ENCODE measurements around the gene DOC2A.
"Not testable (repeated sequence)": the region's sequence is repeated elsewhere in the genome, so short reads cannot be mapped to it uniquely, and the experiment has no call there.

DOC2A gene

GRCh38 chr16:29972992-29973383 lies 37.8 kb downstream of the DOC2A start:
- no peak for DNase-seq (ENCODE audit: low spot score)

DNA sequence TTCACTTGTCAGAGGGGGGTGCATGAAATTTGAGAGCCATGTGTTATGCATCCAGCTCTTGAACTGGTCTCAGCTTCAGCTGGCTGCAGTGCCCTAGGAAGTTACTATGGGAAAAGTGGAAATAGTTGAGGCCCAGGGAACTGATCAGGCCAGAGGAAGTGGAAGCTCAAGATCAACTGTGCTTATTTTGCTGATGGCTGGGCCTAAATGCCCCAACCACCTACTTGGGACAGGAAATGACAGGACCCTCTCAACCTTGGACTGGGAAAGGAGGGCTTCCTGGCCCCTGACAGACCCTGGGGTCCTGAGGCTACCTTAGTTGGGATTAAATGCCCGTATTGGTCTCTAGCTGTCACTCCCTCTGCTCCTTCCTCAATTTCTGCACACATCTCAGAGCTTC lies 38.3 kb downstream of the DOC2A start:
- DNase-seq (ENCODE audit: low spot score), result no peak

DNA sequence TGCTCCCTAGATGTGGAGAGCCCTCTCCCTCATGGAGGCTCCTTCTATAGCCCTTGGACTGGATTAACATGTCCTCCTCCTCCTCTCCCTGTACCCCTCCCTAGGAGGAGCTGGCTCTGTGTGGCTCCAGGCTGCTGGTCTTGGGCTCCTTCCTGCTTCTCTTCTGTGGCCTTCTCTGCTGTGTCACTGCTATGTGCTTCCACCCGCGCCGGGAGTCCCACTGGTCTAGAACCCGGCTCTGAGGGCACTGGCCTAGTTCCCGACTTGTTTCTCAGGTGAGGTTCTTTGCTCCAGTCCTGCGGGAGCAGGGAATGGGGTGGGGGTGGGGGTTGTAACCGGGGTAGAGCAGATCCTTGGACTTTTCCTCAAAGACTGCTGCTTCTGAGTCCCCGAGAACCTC lies 39.5 kb downstream of the DOC2A start:
- DNase-seq (ENCODE audit: low spot score), result no peak

DNA sequence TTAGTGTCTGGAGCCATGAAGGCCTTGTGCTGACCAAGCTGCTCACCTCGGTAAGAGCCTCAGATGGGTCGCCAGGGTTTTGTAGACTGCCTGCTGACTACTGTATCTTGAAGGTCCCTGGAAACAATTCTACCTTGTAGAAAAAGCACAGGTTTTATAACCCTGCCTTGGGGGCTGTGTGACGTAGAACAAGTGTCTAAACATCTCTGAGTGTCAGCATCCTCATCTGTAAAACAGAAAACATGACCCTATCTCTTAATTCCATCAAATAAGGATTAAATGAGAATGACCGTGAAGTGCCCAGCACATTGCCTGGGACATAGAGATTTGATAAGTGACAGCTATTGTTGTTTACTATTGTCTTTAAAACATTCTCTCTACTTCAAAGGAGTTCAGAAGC lies 42.6 kb downstream of the DOC2A start:
- DNase-seq (ENCODE audit: low spot score), result no peak

DNA sequence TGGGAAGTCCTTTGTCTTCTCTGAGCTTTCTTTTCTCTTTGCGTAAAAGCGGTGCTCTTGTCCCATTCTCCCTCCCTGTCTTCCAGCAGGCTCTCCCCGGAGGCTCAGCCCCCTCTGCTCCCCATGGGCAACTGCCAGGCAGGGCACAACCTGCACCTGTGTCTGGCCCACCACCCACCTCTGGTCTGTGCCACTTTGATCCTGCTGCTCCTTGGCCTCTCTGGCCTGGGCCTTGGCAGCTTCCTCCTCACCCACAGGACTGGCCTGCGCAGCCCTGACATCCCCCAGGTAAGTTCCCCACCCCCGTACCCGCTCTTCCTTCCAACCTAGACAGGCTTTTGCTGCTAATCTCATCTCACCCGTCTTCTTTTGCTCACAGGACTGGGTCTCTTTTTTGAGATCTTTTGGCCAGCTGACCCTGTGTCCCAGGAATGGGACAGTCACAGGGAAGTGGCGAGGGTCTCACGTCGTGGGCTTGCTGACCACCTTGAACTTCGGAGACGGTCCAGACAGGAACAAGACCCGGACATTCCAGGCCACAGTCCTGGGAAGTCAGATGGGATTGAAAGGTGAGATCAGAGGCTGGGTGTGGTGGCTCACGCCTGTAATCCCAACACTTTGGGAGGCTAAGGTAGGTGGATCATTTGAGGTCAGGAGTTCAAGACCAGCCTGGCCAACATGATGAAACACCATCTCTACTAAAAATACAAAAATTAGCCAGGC lies 47.6 kb downstream of the DOC2A start:
- DNase-seq (ENCODE audit: low spot score), result no peak

DNA sequence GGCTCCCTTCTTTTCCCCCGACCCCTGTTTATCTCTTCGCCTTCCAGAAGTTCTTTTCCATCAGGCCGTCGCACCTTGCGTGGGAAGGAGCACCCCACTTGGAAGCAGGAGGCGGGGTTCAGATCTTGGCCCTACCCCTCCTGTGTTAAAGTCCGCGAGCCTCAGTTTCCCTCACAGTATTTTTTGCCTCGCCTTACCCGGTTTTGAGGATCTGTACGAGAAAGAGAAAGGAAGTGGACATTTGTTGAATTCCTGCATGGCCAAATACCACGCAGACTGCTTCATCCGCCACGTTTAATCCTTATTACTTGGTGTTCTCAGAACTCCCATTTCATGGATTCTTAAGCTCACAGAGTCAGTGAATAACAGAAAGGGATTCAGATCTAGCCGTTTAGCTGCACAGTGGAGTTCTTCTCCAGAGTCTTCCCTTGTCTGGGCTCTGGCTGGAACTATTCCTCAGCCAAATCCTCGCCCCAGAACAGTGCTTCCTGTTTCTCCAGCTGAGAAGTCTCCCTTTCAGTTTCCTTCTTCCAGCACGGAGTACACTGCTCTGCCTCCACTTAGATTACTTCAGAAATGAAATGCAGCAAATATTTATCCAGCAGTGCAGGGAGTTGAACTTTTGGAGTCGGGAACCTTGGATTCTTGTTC lies 48.4 kb downstream of the DOC2A start:
- no peak for DNase-seq (ENCODE audit: low spot score)

DNA sequence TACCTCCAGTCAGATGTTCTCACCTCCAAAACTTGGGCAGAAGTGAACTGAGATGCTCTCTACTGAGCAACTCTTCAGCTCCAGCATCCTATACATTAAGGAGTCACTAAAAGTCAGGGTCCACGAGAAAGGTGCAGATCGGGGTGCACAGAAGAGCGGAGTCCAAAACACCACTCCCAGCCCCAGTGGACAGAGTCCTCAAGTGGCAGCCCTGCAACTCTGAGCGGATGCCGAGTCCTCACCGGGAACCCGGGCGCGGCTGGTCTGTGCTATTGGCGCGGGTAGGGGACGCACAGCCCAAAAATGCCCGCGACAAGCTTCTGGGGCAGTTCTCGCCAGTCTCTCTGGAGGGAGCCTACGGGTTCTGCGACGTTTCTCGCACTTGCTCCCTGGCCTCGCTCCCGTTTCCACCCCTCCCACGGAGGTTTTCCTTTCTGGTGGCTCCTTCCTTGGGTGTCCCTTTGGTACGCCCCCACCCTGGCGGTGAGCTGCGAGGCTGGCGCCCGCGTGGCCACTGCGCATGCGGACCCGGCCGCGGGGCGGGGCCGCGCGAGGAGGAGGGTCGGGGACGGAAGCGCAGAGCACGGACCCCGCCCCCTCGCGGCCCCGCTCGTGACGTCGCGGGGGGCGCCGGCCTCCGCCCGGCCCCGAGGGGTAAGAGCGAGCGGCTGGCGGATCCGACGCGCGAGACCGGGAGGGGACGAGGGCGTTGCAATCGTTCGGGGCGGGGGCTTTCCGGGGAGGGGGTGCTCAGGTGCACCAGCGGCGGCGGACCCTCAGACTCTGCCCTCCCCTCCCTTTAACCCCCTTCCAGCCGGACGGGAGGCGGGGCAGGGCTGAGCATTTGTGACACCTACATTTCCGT lies 49.1 kb downstream of the DOC2A start, which contains the start of gene TMEM219:
TSS of gene TMEM219 (plus strand) at position 601 of the 865 bp plus-strand sequence. CDS start 1,065 bp downstream, outside the sequence.
- DNase-seq (ENCODE audit: low spot score), result peak; percentile 91

GRCh38 chr16:29961127-29961478 lies 49.7 kb downstream of the DOC2A start:
- no peak for DNase-seq (ENCODE audit: low spot score)

GRCh38 chr16:29959821-29960220 lies 51.0 kb downstream of the DOC2A start:
- not testable (repeated sequence) for DNase-seq (ENCODE audit: low spot score)

DNA sequence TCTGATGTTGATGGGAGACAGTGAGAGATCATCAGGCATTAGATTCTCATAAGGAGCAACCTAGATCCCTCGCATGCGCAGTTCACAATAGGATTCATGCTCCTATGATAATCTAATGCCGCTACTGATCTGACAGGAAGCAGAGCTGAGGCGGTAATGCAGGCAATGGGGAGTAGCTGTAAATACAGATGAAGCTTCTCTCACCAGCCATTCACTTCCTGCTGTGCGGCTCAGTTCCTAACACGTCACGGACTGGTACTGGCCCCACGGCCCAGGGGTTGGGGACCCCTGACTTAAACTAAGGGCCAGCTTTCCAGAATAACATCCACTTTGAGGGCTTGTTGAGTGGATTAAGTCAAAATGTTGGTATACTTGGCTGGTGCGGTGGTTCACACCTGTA lies 51.5 kb downstream of the DOC2A start:
- DNase-seq (ENCODE audit: low spot score), result no peak

DNA sequence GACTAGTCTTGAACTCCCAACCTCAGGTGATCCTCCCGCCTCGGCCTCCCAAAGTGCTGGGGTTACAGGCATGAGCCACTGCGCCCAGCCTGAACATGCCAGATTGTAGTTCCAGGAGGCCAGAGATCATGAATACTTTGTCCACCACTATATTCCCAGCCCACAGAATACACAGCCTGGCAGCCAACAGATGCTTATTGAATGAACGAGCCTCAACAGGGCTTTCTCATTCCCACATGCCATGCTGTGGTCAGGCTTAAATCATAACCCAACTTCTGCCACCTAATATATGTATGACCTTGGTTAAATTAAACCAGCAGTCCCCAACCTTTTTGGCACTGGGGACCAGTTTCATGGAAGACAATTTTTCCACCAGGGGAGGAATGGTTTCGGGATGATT lies 52.1 kb downstream of the DOC2A start:
- no peak for DNase-seq (ENCODE audit: low spot score)
